Stomach (tissue), 9 donors: ENCODE data around the gene SNPH. TPM values are rescaled to one million over a fixed set of nuclear protein-coding genes. Genes with fewer than 3 reads are reported as not detected.
A peak's percentile ranks its signal among the peaks of the same experiment; 100 is the strongest.

Experiments
- DNase-seq, 2 donors: peaks; one replicate each; pipeline versions ENCODE4 v3.0.0 to v3.0.0-alpha.2; 2013 to 2019
- H3K27ac ChIP-seq, 5 donors: fragments of 200-600 bp in 4 of 5; sonication (generic) in 4 of 5; one replicate each; pipeline ENCODE4 v1.5.1; 2013 to 2019; ENCODE audit warnings: mild to moderate bottlenecking in 1 of 5, moderate library complexity in 1 of 5
- H3K27me3 ChIP-seq, 3 donors: fragments of 200-600 bp; sonication (generic); one replicate each; pipeline ENCODE4 v1.5.1; 2017 to 2019; ENCODE audit warnings: mixed run types in 1 of 3
- H3K36me3 ChIP-seq, 4 donors: fragments of 200-600 bp; sonication (generic); 1 replicate in 3 of 4; 2 replicates in 1 of 4; pipeline ENCODE4 v1.5.1; 2016 to 2019
- H3K4me1 ChIP-seq, 4 donors: fragments of 200-600 bp; sonication (generic); one replicate each; pipeline ENCODE4 v1.5.1; 2016 to 2019
- H3K4me3 ChIP-seq, 4 donors: fragments of 200-600 bp; sonication (generic) in 3 of 4; one replicate each; pipeline ENCODE4 v1.5.1; 2016 to 2019; ENCODE audit warnings: mild to moderate bottlenecking in 1 of 4
- H3K9me3 ChIP-seq, 4 donors: fragments of 200-600 bp; sonication (generic); one replicate each; pipeline ENCODE4 v1.5.1; 2016 to 2019
- EP300 ChIP-seq: sonication (generic); formaldehyde crosslinking; IDR thresholded peaks from one replicate; pipeline ENCODE4 v1.6.1; 2017; ENCODE audit warnings: antibody characterized with exemption
- POLR2A ChIP-seq, 4 donors: fragments of 450-650 bp; IDR thresholded peaks; one replicate each; pipeline ENCODE4 v1.6.1; 2016; ENCODE audit warnings: antibody characterized with exemption in 4 of 4, control low read depth in 2 of 4, mild to moderate bottlenecking in 1 of 4, moderate library complexity in 1 of 4
- POLR2AphosphoS5 ChIP-seq, 3 donors: sonication (generic); formaldehyde crosslinking; IDR thresholded peaks; one replicate each; pipeline ENCODE4 v1.6.1; 2016; ENCODE audit warnings: antibody characterized with exemption in 3 of 3
- WGBS, 5 donors: extraction: QIAGEN DNeasy Blood & Tissue Kit in 3 of 5; methylation state at CpG; one replicate each; pipeline versions ENCODE4 v1.1.5 to v1.1.7; 2013 to 2018; 5-methylcytosine and 5-hydroxymethylcytosine counted together
- intact Hi-C: fragments of 100-400 bp; cut with DNase I; formaldehyde crosslinking; loops from one replicate; pipeline ENCODE4 v1.15.1; 2023; ENCODE audit warnings: low total_unique reads
- polyA plus RNA-seq, 3 donors: library from polyadenylated mRNA; stranded (reverse); fragments of 200-250 nt; gene quantifications; one replicate each; pipeline ENCODE4 v1.2.3, GENCODE V29; 2013
- total RNA-seq, 5 donors: library from RNA; depleted of rRNA; stranded (reverse); fragments of >200 nt; gene quantifications; one replicate each; pipeline versions ENCODE4 v1.1.0 to v1.2.3, GENCODE V29; 2014 to 2016
- TF ChIP-seq, protein P1 (sequence below), 7 experiments: fragments of 450-650 bp in 4 of 7; fragments of 200-600 bp in 3 of 7; sonication (generic) in 3 of 7; IDR thresholded peaks; one replicate each; pipeline ENCODE4 v1.5.1; 2016 to 2019; ENCODE audit warnings: antibody characterized with exemption in 7 of 7, control low read depth in 2 of 7, mild to moderate bottlenecking in 1 of 7
- donor health status: healthy with polysubstance abuse.
- donor health status: Bipolar disorder and iron deficiency.
- donor health status: healthy.

Gene SNPH
- total and polyA plus RNA-seq, 8 donors, result 1.8 to 15.6 (median 3.9) TPM

DNA sequence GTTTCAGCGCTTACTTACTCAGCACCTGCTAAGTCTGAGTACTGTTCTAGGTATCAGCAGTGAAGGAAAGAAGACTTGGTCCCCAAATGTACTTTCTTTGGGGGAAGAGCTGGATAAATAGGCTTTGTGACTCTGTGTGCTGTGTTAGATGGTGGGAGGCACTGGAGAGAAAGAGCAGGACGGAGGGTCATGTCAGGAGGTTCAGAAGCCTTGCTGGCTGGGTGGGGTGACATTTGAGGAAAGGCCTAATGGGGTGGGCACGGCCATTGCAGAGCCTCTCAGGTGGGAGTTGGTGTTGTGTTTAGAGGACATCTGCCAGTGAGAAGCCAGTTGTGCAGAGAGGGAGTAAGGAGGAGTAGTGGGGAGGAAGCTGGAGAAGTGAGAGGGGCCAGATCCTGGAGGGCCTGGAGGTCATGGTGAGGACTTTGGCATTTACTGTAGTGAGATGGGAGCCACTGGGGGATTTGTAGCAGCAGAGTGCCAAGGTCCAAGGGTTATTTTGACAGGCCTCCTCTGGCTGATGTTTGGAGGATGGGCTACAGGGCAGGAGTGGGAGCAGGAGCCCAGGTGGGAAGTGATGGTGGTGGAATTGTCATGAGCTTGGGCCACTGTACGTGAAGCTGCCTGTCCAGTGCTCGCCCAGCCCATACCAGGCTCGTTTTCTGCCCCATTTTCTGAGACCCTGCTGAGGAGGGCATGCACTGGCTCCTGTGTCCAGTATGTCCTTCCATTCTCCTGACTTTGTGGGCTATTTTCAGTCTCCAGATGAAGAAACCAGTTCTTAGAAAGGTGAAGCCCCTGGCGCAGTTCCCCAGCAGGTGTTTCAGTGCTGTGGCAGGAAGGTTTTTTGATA lies 62.0 kb downstream of the SNPH start:
- H3K4me3 ChIP-seq, result peak overlapping the region in 3 of 4 donors; percentile 33 to 61 (median 58)

DNA sequence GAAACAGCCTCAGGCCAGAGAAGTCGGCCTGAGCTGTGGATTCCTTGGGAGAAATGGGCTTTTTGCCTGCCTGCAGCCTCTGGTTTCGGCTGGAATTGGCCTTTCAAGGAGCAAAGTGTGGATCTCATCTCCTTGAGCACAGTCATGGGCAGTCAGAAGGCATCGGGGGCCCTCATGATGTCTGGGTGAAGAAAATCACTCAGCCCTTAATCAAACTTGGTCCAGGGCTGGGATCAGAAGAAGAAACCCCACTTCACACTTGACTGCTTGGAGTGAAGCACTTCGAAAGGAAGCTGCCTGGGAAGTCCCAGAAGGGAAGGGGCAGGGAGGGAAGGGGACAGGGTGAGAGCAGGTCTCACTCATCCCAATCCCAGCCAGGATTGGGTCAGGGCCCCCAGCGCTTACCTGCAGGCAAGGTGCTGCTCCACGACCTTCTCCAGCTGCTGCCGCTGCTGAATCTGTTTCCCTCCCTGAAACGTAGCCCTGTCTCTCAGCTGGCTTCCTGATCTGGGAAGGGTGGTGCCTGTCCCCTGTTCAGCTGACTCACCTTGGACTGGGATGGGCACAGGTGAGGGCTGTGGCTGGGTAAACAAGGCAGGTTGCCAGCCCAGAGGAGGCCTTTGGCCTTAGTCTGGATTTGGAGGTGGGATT lies 62.7 kb downstream of the SNPH start, which contains the start of gene SDCBP2:
Gene SDCBP2, minus strand, starts transcription at position 460 of the 651 bp plus-strand sequence. CDS start 8,723 bp downstream, outside the sequence.
- WGBS, 5 donors, result 34 to 60% (median 41%) methylated on average over 8 of the region's 8 CpGs
- DNase-seq, result peak; percentile 89 to 92
- Histone ChIP-seq H3K27ac (peak within 1 kb of the TSS; percentile 79 to 99 (median 98)), H3K36me3 (peaks cover 0 to 13% (median 9%) of the 10 kb centered on the region in 4 donors), H3K27me3 (no peaks in the 10 kb centered on the region), H3K9me3 (no peaks in the 10 kb centered on the region), H3K4me1 (peaks cover 51 to 65% (median 59%) of the 10 kb centered on the region in 4 donors), H3K4me3 (peak within 1 kb of the TSS in 3 of 4 donors; percentile 16 to 58 (median 33))
- no peak for TF ChIP-seq POLR2A (IDR thresholded peaks at IDR 0.05)
- peak in 2 of 3 donors; percentile 95 to 97 for TF ChIP-seq POLR2AphosphoS5 (IDR thresholded peaks at IDR 0.05)
- intact Hi-C loops, result no loop called here

More for the DNA sequence above, 62.0 kb downstream of the SNPH start:
- peak in 1 of 2 donors; percentile 65 for DNase-seq
- TF ChIP-seq POLR2AphosphoS5 (IDR thresholded peaks at IDR 0.05) (no peak), EP300 (no peak), POLR2A (IDR thresholded peaks at IDR 0.05) (no peak)
- TF ChIP-seq, protein P1, sequence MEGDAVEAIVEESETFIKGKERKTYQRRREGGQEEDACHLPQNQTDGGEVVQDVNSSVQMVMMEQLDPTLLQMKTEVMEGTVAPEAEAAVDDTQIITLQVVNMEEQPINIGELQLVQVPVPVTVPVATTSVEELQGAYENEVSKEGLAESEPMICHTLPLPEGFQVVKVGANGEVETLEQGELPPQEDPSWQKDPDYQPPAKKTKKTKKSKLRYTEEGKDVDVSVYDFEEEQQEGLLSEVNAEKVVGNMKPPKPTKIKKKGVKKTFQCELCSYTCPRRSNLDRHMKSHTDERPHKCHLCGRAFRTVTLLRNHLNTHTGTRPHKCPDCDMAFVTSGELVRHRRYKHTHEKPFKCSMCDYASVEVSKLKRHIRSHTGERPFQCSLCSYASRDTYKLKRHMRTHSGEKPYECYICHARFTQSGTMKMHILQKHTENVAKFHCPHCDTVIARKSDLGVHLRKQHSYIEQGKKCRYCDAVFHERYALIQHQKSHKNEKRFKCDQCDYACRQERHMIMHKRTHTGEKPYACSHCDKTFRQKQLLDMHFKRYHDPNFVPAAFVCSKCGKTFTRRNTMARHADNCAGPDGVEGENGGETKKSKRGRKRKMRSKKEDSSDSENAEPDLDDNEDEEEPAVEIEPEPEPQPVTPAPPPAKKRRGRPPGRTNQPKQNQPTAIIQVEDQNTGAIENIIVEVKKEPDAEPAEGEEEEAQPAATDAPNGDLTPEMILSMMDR (IDR thresholded peaks at IDR 0.05), result no peak
- Histone ChIP-seq H3K4me1 (peaks cover 53 to 73% (median 59%) of the 10 kb centered on the region in 4 donors), H3K27ac (peak overlapping the region; percentile 79 to 99 (median 98)), H3K36me3 (peaks cover 0 to 11% (median 8%) of the 10 kb centered on the region in 4 donors), H3K9me3 (no peaks in the 10 kb centered on the region), H3K27me3 (no peaks in the 10 kb centered on the region)
- WGBS, 5 donors, result 71 to 81% (median 76%) methylated on average over 7 of the region's 7 CpGs
- intact Hi-C loops, result no loop called here

DNA sequence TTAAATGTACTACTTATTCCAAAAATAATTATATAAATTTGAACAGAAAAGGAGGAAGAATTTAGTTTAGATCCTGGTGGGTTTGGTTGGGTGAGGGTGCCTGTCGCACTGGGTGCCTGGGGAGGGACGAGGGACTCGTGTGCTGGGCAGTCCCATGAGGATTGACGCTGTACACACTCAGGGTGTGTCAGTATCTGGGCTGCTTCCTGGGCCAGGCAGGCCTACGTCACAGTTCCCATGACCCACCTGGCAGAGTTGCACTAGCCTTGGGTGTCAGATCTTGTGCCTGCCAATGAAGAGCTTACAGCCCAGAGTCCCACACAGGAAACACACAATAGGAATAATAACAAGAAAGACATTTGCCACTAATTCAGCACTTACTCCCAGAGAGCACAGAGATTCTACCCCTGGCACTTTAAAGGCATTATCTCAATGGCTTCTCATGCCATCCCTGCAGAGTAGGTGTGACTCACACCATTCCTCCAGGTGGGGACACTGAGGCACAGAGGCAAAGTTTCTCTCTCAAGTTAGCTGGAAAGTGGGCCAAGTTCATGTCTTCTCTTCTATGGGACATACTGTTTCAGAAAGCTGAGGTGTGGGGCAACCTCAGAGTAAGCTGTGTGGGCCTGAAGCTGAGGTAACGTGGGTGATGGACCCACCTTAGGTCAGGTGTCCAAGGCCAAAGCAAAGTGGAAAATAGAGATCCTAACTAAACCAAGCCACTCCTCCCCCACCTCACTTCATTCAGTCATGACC lies 64.2 kb downstream of the SNPH start:
- H3K36me3 ChIP-seq, result peaks cover 0 to 13% (median 9%) of the 10 kb centered on the region in 4 donors
- peaks cover 40 to 56% (median 51%) of the 10 kb centered on the region in 4 donors for H3K4me1 ChIP-seq
- no peaks in the 10 kb centered on the region for H3K27me3 ChIP-seq
- peak; percentile 85 to 91 for DNase-seq
- peak in 2 of 3 donors; percentile 83 to 91 for TF ChIP-seq POLR2AphosphoS5 (IDR thresholded peaks at IDR 0.05)
- no peak for TF ChIP-seq POLR2A (IDR thresholded peaks at IDR 0.05)
- no peak for TF ChIP-seq EP300
- TF ChIP-seq, protein P1 (IDR thresholded peaks at IDR 0.05), result no peak
- intact Hi-C loops, result no loop called here
- no peaks in the 10 kb centered on the region for H3K9me3 ChIP-seq
- no peak overlapping the region for H3K4me3 ChIP-seq
- WGBS, 5 donors, result 42 to 51% (median 47%) methylated on average over 6 of the region's 6 CpGs
- peak overlapping the region; percentile 65 to 99 (median 98) for H3K27ac ChIP-seq

DNA sequence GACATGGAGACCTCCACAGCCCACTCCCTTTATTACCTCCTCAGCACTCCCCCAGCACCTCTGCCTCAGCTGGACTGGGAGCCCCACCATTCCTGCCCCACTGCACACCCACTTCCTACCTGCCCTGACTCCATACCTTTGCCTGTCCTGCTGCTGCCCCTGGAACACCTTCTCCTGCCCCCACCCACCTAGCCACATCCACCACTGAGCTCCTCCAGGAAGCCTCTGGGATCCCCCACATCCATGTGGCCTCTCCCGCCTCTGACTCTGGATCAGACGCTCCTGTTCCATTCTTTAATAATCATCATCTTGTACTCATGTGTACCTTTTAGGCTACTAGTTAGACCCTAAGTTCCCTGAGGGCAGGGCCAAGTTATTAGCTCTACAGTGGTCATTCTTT lies 65.0 kb downstream of the SNPH start:
- Histone ChIP-seq H3K4me3 (no peak overlapping the region), H3K4me1 (peaks cover 37 to 55% (median 48%) of the 10 kb centered on the region in 4 donors), H3K27ac (peak overlapping the region in 4 of 5 donors; percentile 97 to 99 (median 98)), H3K36me3 (peaks cover 0 to 13% (median 9%) of the 10 kb centered on the region in 4 donors), H3K9me3 (no peaks in the 10 kb centered on the region), H3K27me3 (no peaks in the 10 kb centered on the region)
- TF ChIP-seq, protein P1 (IDR thresholded peaks at IDR 0.05), result no peak
- TF ChIP-seq POLR2AphosphoS5 (IDR thresholded peaks at IDR 0.05), result no peak
- TF ChIP-seq POLR2A (IDR thresholded peaks at IDR 0.05), result no peak
- TF ChIP-seq EP300, result no peak
- DNase-seq, result no peak
- 84 to 98% (median 88%) methylated on average over 2 of the region's 2 CpGs for WGBS, 5 donors
- intact Hi-C loops, result no loop called here
